Neutrophil (primary cell): ENCODE results near the gene C2CD3.
"Not testable (repeated sequence)": the region's sequence is repeated elsewhere in the genome, so short reads cannot be mapped to it uniquely, and the experiment has no call there.

Experiments used
- H3K27ac ChIP-seq: fragments of 200-600 bp; sonication (generic); 2 replicates; pipeline ENCODE4 v1.5.1; 2016; ENCODE audit warnings: mild to moderate bottlenecking, moderate library complexity
- H3K27me3 ChIP-seq: fragments of 200-600 bp; sonication (generic); 2 replicates; pipeline ENCODE4 v1.6.0; 2016; ENCODE audit warnings: mild to moderate bottlenecking
- H3K36me3 ChIP-seq: fragments of 200-600 bp; sonication (generic); 2 replicates; pipeline ENCODE4 v1.5.1; 2017
- H3K4me1 ChIP-seq, 2 experiments: fragments of 200-600 bp in 1 of 2; sonication (generic) in 1 of 2; 1 replicate in 1 of 2; 2 replicates in 1 of 2; pipeline versions ENCODE4 v1.5.1 to v1.6.1; 2013 to 2016; ENCODE audit warnings: low read depth in 1 of 2, low read length in 1 of 2, mild to moderate bottlenecking in 1 of 2, moderate library complexity in 1 of 2; ENCODE audit not compliant: control insufficient read depth in 1 of 2, insufficient read depth in 1 of 2
- H3K4me3 ChIP-seq, 2 experiments: fragments of 200-600 bp in 1 of 2; sonication (generic) in 1 of 2; 1 replicate in 1 of 2; 2 replicates in 1 of 2; pipeline ENCODE4 v1.5.1; 2013 to 2016; ENCODE audit warnings: low read depth in 1 of 2, low read length in 1 of 2, mild to moderate bottlenecking in 1 of 2, moderate library complexity in 1 of 2
- H3K9me3 ChIP-seq: fragments of 200-600 bp; sonication (generic); 2 replicates; pipeline ENCODE4 v1.5.1; 2016
- TF ChIP-seq, protein P1 (sequence below): fragments of 200-600 bp; sonication (generic); IDR thresholded peaks from 2 replicates; pipeline ENCODE4 v1.5.1; 2016; ENCODE audit warnings: antibody characterized with exemption

Gene C2CD3

DNA sequence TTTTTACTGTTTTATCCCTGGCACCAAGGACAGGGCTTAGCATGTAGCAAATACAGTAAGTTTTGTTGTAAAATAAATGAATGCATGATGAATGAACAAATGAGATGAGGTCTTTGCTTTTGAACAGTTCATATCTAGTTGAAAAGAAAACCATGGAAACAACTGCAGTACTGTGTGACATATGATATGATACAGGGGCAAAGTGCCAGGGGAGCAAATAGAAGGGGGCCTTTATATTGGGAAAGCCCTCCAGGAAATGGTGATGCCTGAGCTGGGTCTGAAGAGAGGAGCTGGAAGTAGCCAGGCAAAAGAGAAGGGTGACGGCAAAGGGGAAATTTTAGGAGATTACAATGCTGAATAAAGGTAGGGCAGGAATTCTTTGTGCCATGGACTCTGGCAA, 98.1 kb downstream of the C2CD3 start:
- Histone ChIP-seq H3K9me3 (no peaks in the 10 kb centered on the region), H3K36me3 (peaks cover 71% of the 10 kb centered on the region), H3K27ac (no peak overlapping the region), H3K4me3 (no peak overlapping the region), H3K4me1 (no peaks in the 10 kb centered on the region), H3K27me3 (no peaks in the 10 kb centered on the region)
- TF ChIP-seq, protein P1, sequence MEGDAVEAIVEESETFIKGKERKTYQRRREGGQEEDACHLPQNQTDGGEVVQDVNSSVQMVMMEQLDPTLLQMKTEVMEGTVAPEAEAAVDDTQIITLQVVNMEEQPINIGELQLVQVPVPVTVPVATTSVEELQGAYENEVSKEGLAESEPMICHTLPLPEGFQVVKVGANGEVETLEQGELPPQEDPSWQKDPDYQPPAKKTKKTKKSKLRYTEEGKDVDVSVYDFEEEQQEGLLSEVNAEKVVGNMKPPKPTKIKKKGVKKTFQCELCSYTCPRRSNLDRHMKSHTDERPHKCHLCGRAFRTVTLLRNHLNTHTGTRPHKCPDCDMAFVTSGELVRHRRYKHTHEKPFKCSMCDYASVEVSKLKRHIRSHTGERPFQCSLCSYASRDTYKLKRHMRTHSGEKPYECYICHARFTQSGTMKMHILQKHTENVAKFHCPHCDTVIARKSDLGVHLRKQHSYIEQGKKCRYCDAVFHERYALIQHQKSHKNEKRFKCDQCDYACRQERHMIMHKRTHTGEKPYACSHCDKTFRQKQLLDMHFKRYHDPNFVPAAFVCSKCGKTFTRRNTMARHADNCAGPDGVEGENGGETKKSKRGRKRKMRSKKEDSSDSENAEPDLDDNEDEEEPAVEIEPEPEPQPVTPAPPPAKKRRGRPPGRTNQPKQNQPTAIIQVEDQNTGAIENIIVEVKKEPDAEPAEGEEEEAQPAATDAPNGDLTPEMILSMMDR, result no peak

DNA sequence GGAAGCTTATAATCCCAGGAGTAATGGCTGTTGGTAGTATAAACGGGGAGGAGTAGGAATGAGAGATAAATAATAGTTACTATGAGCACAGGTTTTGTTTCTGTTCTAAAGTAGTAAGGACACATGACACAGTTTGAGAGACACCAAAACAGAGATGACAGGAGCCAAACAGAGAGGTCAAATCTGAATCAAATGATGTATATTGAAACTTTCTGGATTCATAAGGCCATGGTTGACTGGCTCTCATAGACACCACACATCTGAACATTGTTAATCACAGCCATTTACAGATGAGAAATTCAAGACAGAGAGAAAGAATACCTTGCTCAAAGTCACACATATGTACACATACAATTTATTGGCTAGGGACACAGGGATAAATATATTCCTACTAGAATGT, 98.5 kb downstream of the C2CD3 start:
- Histone ChIP-seq H3K4me1 (no peaks in the 10 kb centered on the region), H3K4me3 (no peak overlapping the region), H3K27ac (no peak overlapping the region), H3K27me3 (no peaks in the 10 kb centered on the region), H3K36me3 (peaks cover 68% of the 10 kb centered on the region), H3K9me3 (no peaks in the 10 kb centered on the region)
- TF ChIP-seq, protein P1, result no peak

DNA sequence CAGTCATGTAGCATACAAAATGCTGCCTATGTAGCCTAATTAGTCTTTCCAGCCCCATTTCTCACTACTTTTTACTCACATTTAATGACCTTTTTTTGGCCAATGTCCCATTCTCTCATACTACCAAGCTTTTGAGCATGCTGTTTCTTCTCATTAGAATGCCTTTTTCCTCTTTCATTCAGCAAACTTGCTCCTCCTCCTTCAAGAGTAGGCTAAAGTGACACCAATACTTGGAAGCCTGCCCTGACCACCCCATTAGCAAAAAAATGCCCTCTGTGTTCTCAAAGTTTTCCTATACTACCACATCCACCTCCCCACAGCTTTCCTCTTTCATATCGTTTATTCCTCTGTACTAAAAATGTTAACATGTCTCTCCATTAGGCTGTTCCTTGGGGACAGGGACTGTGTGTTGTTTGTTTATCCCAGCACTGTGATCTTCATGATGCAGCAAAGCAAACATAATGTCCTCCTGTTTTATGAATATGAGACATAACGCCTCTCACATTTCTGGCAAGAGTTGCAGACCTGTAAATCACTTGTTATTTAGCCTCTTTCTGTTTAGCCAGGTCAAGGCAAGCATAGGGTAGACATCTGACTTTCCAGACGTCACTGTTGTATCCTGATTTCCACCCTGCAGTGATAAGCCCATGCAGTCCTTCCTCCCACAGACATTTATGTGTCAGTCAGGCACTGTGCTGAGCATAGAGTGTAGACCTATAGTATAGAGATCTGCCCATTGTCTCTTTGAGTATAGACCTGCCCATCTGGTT, 99.9 kb downstream of the C2CD3 start:
- TF ChIP-seq, protein P1, result no peak
- H3K27me3 ChIP-seq, result no peaks in the 10 kb centered on the region
- no peaks in the 10 kb centered on the region for H3K9me3 ChIP-seq
- no peak overlapping the region for H3K4me3 ChIP-seq
- H3K27ac ChIP-seq, result no peak overlapping the region
- peaks cover 64% of the 10 kb centered on the region for H3K36me3 ChIP-seq
- H3K4me1 ChIP-seq, result no peaks in the 10 kb centered on the region

DNA sequence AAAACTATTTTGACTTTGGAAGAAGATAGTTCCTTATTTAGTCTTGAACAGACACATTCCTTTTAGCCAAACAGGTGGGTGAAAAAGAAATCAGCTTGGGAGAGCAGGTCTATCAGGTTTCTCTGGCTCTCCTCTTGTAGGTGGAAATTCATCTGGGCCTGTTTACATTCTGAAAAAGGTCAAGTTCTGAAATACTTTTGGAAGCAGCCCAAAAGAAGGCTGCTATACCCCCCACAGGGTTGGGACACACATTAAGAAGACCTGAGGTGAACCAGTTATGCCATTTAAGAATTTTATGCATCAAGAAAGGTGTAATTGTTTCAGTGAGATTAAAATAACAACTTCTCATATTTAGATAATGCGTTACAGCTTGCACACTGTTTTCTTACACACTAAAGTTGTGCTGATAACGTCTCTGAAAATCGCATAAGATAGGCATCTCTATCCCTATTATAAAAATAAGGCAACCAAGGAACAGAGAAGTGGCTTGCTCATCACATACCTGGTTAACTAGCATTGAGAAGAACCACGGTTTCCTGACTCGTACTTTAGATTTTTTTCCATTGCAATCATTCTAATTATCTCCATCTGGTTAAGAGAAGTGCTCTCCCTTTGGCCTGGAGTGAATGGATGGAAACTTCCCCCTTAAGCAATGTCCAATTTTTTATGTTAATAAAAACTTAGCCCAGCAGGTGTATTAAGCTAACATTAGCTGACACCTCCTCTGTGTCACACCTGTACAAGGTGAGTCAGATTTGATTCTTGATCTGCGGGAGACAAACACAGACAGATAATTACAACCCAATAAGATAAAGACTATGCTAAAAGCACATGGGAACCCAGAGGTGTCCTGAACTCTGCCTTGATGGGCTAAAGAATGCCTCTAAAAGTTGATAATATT, 101.4 kb downstream of the C2CD3 start:
- TF ChIP-seq, protein P1, result no peak

DNA sequence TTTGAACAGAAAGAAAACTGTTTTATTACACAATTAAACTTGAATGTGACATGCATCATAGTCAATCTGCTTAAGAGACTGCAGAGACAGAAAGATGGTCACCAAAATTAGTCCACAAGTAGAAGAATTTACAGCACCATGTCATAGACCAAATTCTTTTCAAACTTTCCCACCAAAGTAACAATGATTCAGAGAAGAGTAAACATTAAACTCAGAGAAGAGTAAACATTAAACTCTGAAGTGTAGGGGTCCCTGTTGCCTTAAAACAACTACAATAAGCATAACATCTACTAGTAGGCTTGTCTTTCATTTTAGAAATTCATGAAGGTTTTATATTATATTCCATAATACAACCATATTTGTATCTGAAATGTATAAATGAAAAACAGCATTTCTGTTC, 104.1 kb downstream of the C2CD3 start:
- not testable (repeated sequence) for H3K27me3 ChIP-seq, H3K4me1 ChIP-seq, H3K4me3 ChIP-seq, H3K9me3 ChIP-seq, H3K27ac ChIP-seq
- peaks cover 27% of the 10 kb centered on the region for H3K36me3 ChIP-seq

More for the DNA sequence above, 101.4 kb downstream of the C2CD3 start:
- Histone ChIP-seq H3K4me3 (no peak overlapping the region), H3K27me3 (no peaks in the 10 kb centered on the region), H3K36me3 (peaks cover 50% of the 10 kb centered on the region), H3K4me1 (no peaks in the 10 kb centered on the region), H3K9me3 (no peaks in the 10 kb centered on the region), H3K27ac (no peak overlapping the region)

DNA sequence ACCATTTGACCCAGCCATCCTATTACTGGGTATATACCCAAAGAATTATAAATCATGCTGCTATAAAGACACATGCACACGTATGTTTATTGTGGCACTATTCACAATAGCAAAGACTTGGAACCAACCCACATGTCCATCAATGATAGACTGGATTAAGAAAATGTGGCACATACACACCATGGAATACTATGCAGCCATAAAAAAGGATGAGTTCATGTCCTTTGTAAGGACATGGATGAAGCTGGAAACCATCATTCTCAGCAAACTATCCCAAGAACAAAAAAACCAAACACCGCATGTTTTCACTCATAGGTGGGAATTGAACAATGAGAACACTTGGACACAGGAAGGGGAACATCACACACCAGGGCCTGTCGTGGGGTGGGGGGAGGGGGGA, 105.3 kb downstream of the C2CD3 start:
- not testable (repeated sequence) for H3K4me3 ChIP-seq, H3K9me3 ChIP-seq, H3K27me3 ChIP-seq, H3K27ac ChIP-seq, H3K4me1 ChIP-seq
- peaks cover 17% of the 10 kb centered on the region for H3K36me3 ChIP-seq

DNA sequence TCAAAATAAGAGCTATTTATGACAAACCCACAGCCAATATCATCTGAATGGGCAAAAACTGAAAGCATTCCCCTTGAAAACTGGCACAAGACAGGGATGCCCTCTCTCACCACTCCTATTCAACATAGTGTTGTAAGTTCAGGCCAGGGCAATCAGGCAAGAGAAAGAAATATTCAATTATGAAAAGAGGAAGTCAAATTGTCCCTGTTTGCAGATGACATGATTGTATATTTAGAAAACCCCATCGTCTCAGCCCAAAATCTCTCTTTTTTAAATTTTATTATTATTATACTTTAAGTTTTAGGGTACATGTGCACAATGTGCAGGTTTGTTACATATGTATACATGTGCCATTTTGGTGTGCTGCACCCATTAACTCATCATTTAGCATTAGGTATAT, 107.2 kb downstream of the C2CD3 start:
- not testable (repeated sequence) for H3K27ac ChIP-seq, H3K9me3 ChIP-seq, H3K27me3 ChIP-seq, H3K4me1 ChIP-seq, H3K4me3 ChIP-seq, H3K36me3 ChIP-seq

DNA sequence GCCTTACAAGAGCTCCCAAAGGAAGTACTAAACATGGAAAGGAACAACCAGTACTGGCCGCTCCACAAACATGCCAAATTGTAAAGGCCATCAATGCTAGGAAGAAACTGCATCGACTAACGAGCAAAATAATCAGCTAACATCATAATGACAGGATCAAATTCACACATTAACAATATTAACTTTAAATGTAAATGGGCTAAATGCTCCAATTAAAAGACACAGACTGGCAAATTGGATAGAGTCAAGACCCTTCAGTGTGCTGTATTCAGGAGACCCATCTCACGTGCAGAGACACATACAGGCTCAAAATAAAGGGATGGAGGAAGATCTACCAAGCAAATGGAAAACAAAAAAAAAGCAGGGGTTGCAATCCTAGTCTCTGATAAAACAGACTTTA, 109.2 kb downstream of the C2CD3 start:
- not testable (repeated sequence) for H3K27me3 ChIP-seq, H3K9me3 ChIP-seq, H3K4me3 ChIP-seq, H3K4me1 ChIP-seq, H3K27ac ChIP-seq
- H3K36me3 ChIP-seq, result peaks cover 13% of the 10 kb centered on the region
